ENCODE measurements around the gene LRRFIP1.

DNA sequence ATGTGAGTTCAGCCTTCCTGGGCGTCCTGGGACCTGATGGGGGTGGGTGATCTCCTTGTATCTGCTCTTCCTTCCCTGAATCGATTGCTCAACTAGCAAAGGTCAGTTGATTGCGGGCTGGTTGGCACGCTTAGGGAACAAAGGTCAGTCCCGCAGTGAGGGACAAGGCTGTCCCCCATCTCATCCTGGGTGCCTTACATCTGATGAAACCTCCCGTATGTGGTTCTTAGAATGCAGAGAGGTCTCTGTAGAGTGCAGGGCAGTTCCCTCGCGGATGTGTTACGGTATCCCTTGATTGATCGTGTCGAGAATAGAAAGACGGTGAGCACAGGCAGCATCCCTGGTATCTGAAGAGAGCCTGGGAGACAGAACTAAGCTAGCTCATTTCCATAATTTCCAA, 114.8 kb downstream of the LRRFIP1 start:
- TF ChIP-seq RFX5 (IDR thresholded peaks at IDR 0.05; ENCODE audit: low read length) = no peak
- TF ChIP-seq TAF1 (IDR thresholded peaks at IDR 0.05; ENCODE audit: borderline replicate concordance, low read depth, low read length) = no peak

Data from SK-N-SH (cell line).